KMS-11 (cell line): Measurements from ENCODE around the gene CAMTA1.

Experiments
- H2AFZ ChIP-seq: fragments of 200-600 bp; sonication (generic); 2 replicates; pipeline ENCODE4 v1.6.1; 2016; ENCODE audit warnings: antibody characterized with exemption, mixed run types, low read depth
- H3K27ac ChIP-seq: fragments of 200-600 bp; sonication (generic); 2 replicates; pipeline ENCODE4 v1.6.1; 2016; ENCODE audit warnings: mild to moderate bottlenecking, mixed run types
- H3K27me3 ChIP-seq: fragments of 200-600 bp; sonication (generic); 2 replicates; pipeline ENCODE4 v1.6.1; 2017; ENCODE audit warnings: mild to moderate bottlenecking, low read depth, mixed run types, moderate library complexity; ENCODE audit not compliant: insufficient read depth
- H3K36me3 ChIP-seq: fragments of 200-600 bp; sonication (generic); 2 replicates; pipeline ENCODE4 v1.6.1; 2017; ENCODE audit warnings: mild to moderate bottlenecking, mixed run types; ENCODE audit not compliant: insufficient read depth
- H3K4me1 ChIP-seq: fragments of 200-600 bp; sonication (generic); 2 replicates; pipeline ENCODE4 v1.6.1; 2016; ENCODE audit warnings: mild to moderate bottlenecking, low read depth, mixed run types; ENCODE audit not compliant: poor library complexity, severe bottlenecking
- H3K4me2 ChIP-seq: fragments of 200-600 bp; sonication (generic); 2 replicates; pipeline ENCODE4 v1.7.0; 2016; ENCODE audit warnings: mild to moderate bottlenecking, mixed run types
- H3K4me3 ChIP-seq: fragments of 200-600 bp; sonication (generic); IDR thresholded peaks from 2 replicates; pipeline ENCODE4 v1.6.1; 2017; ENCODE audit warnings: low read depth, low read length, mixed read lengths; ENCODE audit not compliant: insufficient read depth
- H3K79me2 ChIP-seq: fragments of 200-600 bp; sonication (generic); 2 replicates; pipeline ENCODE4 v1.6.1; 2016; ENCODE audit warnings: low read depth, mixed run types; ENCODE audit not compliant: insufficient read depth
- H3K9ac ChIP-seq: fragments of 200-600 bp; sonication (generic); 2 replicates; pipeline ENCODE4 v1.6.1; 2016; ENCODE audit warnings: mild to moderate bottlenecking, mixed run types
- H4K20me1 ChIP-seq: fragments of 200-600 bp; sonication (generic); 2 replicates; pipeline ENCODE4 v1.6.1; 2016; ENCODE audit warnings: mild to moderate bottlenecking, mixed run types; ENCODE audit not compliant: insufficient read depth
- TF ChIP-seq, protein P1 (sequence below): fragments of 200-600 bp; sonication (generic); conservative IDR thresholded peaks from 2 replicates; pipeline ENCODE4 v1.6.1; 2017; ENCODE audit warnings: low read depth, mild to moderate bottlenecking, antibody characterized with exemption, low read length, moderate library complexity, mixed read lengths

The CAMTA1 gene

GRCh38 chr1:7009741-7010525, 224.7 kb downstream of the CAMTA1 start:
- Histone ChIP-seq H3K27me3 (peaks cover 32% of the 10 kb centered on the region; the same call in 1 of the 2 replicates), H3K79me2 (no peaks in the 10 kb centered on the region), H2AFZ (no peak overlapping the region), H3K36me3 (no peaks in the 10 kb centered on the region), H3K4me3 (no peak overlapping the region), H3K27ac (no peak overlapping the region), H3K9ac (no peak overlapping the region), H3K4me1 (no peaks in the 10 kb centered on the region), H4K20me1 (no peaks in the 10 kb centered on the region), H3K4me2 (no peak overlapping the region)
- TF ChIP-seq, protein P1, sequence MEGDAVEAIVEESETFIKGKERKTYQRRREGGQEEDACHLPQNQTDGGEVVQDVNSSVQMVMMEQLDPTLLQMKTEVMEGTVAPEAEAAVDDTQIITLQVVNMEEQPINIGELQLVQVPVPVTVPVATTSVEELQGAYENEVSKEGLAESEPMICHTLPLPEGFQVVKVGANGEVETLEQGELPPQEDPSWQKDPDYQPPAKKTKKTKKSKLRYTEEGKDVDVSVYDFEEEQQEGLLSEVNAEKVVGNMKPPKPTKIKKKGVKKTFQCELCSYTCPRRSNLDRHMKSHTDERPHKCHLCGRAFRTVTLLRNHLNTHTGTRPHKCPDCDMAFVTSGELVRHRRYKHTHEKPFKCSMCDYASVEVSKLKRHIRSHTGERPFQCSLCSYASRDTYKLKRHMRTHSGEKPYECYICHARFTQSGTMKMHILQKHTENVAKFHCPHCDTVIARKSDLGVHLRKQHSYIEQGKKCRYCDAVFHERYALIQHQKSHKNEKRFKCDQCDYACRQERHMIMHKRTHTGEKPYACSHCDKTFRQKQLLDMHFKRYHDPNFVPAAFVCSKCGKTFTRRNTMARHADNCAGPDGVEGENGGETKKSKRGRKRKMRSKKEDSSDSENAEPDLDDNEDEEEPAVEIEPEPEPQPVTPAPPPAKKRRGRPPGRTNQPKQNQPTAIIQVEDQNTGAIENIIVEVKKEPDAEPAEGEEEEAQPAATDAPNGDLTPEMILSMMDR = no peak

DNA sequence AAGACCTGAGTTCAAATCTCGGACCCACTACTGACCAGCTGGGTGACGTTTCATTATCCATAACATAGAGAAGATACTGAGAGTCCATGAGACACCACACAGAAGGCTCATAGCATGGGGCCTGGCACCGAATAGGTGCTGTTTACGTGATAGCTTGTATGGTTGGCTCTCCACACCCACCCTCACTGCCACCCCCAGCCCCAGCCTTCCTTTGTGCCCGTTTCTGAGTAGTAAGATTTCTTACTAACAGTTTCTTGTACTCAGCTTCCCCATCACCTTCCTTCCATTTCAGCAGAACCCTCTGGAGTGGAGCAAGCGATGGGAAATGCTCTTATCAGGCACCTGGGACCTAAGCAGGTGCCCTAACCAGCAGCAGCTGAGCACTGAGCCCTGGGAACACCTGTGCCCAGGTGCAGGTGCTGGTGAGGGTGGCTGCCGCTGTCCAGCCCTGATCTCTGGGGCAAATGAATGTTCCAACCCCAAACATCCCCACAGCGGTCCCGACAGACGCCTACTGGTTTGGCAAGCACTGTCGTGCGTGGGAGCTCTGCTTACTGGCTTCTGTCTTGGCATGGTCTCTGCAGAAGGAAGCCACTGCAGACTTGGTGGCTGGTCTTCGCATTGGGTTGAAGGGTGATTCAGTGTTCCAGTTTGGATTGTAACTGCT, 225.4 kb downstream of the CAMTA1 start:
- Histone ChIP-seq H3K4me3 (no peak overlapping the region), H3K4me2 (no peak overlapping the region), H3K9ac (no peak overlapping the region), H3K27me3 (peaks cover 32% of the 10 kb centered on the region; the same call in 1 of the 2 replicates), H2AFZ (no peak overlapping the region), H3K4me1 (no peaks in the 10 kb centered on the region), H4K20me1 (no peaks in the 10 kb centered on the region), H3K27ac (no peak overlapping the region), H3K36me3 (no peaks in the 10 kb centered on the region), H3K79me2 (no peaks in the 10 kb centered on the region)
- TF ChIP-seq, protein P1 = no peak

DNA sequence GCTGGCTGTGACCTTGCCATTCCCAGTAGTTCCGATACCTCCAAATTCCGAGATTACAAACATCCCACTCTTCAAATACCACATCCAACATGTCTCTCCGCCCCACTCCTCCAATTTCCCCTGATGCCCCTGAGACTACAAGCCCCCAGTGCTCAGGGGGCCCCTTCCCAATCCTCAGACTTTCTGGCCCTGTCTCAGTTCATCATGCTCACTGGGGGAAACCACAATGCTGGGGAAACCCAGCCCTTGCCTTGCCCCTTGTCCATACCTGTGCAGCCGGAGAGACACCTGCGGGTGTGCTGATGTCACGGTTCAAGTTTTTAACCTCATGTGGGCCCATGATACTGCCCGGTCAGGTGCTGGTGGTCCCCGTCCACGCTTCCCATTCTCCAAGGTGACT, 226.6 kb downstream of the CAMTA1 start:
- Histone ChIP-seq H3K27me3 (peaks cover 32% of the 10 kb centered on the region; the same call in 1 of the 2 replicates), H2AFZ (no peak overlapping the region), H3K79me2 (no peaks in the 10 kb centered on the region), H3K27ac (no peak overlapping the region), H3K9ac (no peak overlapping the region), H4K20me1 (no peaks in the 10 kb centered on the region), H3K4me1 (no peaks in the 10 kb centered on the region), H3K4me2 (no peak overlapping the region), H3K4me3 (no peak overlapping the region), H3K36me3 (no peaks in the 10 kb centered on the region)
- TF ChIP-seq, protein P1 = no peak

- Histone ChIP-seq H3K79me2 (no peaks in the 10 kb centered on the region), H3K4me2 (no peak overlapping the region), H3K36me3 (no peaks in the 10 kb centered on the region), H3K4me3 (no peak overlapping the region), H3K9ac (no peak overlapping the region), H3K4me1 (no peaks in the 10 kb centered on the region), H3K27me3 (peaks cover 32% of the 10 kb centered on the region; the same call in 1 of the 2 replicates), H4K20me1 (no peaks in the 10 kb centered on the region), H3K27ac (no peak overlapping the region), H2AFZ (no peak overlapping the region)
- TF ChIP-seq, protein P1 = no peak
Measured at GRCh38 chr1:7012461-7012924, 227.2 kb downstream of the CAMTA1 start.
